Transverse colon (tissue), 4 donors: ENCODE results near the gene IRF8. TPM values are rescaled to one million over a fixed set of nuclear protein-coding genes. Genes with fewer than 3 reads are reported as not detected.

Experiments used
- DNase-seq: peaks from one replicate; pipeline ENCODE4 v3.0.0-alpha.2; 2019
- H3K27ac ChIP-seq, 4 donors: fragments of 200-600 bp; sonication (generic); 2 replicates each; pipeline ENCODE4 v1.5.1; 2016 to 2018; ENCODE audit warnings: inconsistent platforms in 4 of 4
- H3K27me3 ChIP-seq: fragments of 200-600 bp; sonication (generic); 2 replicates; pipeline ENCODE4 v1.5.1; 2017; ENCODE audit warnings: inconsistent platforms
- H3K36me3 ChIP-seq, 4 donors: fragments of 200-600 bp; sonication (generic); 2 replicates each; pipeline ENCODE4 v1.5.1; 2017 to 2019; ENCODE audit warnings: inconsistent platforms in 4 of 4
- H3K4me1 ChIP-seq, 4 donors: fragments of 200-600 bp; sonication (generic); 2 replicates each; pipeline ENCODE4 v1.5.1; 2017 to 2020; ENCODE audit warnings: inconsistent platforms in 4 of 4
- H3K4me3 ChIP-seq, 4 donors: fragments of 200-600 bp; sonication (generic); 1 replicate in 1 of 4; 2 replicates in 3 of 4; pipeline versions ENCODE4 v1.5.1 to v1.6.1; 2017 to 2019; ENCODE audit warnings: inconsistent platforms in 4 of 4
- H3K9me3 ChIP-seq, 2 donors: fragments of 200-600 bp; sonication (generic); 2 replicates each; pipeline ENCODE4 v1.5.1; 2017 to 2019; ENCODE audit warnings: inconsistent platforms in 2 of 2
- EP300 ChIP-seq: sonication (generic); formaldehyde crosslinking; IDR thresholded peaks from one replicate; pipeline ENCODE4 v1.6.1; 2017; ENCODE audit warnings: antibody characterized with exemption, low read depth
- POLR2A ChIP-seq: fragments of 450-650 bp; IDR thresholded peaks from one replicate; pipeline ENCODE4 v1.6.1; 2016; ENCODE audit warnings: antibody characterized with exemption, mild to moderate bottlenecking, moderate library complexity
- POLR2AphosphoS5 ChIP-seq, 3 donors: sonication (generic); formaldehyde crosslinking; IDR thresholded peaks; one replicate each; pipeline ENCODE4 v1.6.1; 2016; ENCODE audit warnings: antibody characterized with exemption in 3 of 3
- WGBS, 2 donors: methylation state at CpG; one replicate each; pipeline ENCODE4 v1.1.5; 2018; ENCODE audit warnings: low coverage in 1 of 2; 5-methylcytosine and 5-hydroxymethylcytosine counted together
- in situ Hi-C, 4 donors: fragments of 200-750 bp; cut with MboI; loops; one replicate each; pipeline versions ENCODE4 v1.15.0 to v1.15.1; 2017; ENCODE audit warnings: low sequenced_read_pairs in 3 of 4, low pct_ligation_motif_present in 1 of 4, low pct_unique_long_range_greater_than_20kb in 1 of 4
- intact Hi-C: fragments of 100-400 bp; cut with DNase I; formaldehyde crosslinking; loops from one replicate; pipeline ENCODE4 v1.15.1; 2023; ENCODE audit warnings: low total_unique reads
- total RNA-seq, 4 donors: library from RNA; depleted of rRNA; stranded (reverse); fragments of >200 nt; gene quantifications; one replicate each; pipeline ENCODE4 v1.1.0, GENCODE V29; 2016
- TF ChIP-seq, protein P1 (sequence below), 5 experiments: fragments of 200-600 bp in 3 of 5; fragments of 450-650 bp in 2 of 5; sonication (generic) in 3 of 5; IDR thresholded peaks; 1 replicate in 2 of 5; 2 replicates in 3 of 5; pipeline ENCODE4 v1.5.1; 2016 to 2017; ENCODE audit warnings: antibody characterized with exemption in 5 of 5, inconsistent platforms in 3 of 5, mild to moderate bottlenecking in 2 of 5, moderate library complexity in 1 of 5

IRF8 gene
- total RNA-seq, 4 donors from 2014 or later, result 20.7 to 70.7 (median 45.2) TPM

DNA sequence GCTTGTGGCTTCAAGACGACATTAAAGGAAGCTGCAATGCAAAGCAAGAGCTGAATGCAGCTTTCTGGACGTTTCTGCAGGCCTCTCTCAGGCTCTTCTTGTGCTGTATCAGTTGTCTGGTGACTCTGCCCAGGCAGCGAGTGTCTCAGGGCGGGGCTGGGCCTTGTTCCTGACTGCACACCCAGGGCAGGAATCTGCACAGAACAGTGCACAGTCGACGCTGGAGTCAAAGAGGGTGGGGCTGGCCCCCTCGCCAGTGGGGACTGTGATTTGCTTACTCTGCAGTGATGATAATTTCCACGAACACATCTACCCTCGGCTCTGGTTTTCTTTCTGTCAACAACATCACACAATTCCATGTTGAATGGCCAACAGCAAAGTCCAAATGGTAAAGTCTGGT lies 60.7 kb downstream of the IRF8 start:
- intact Hi-C loops, result no loop called here
- peak; percentile 74 for DNase-seq
- Histone ChIP-seq H3K9me3 (no peaks in the 10 kb centered on the region), H3K4me3 (no peak overlapping the region), H3K4me1 (peaks cover 0 to 22% (median 4%) of the 10 kb centered on the region in 4 donors), H3K36me3 (no peaks in the 10 kb centered on the region), H3K27ac (no peak overlapping the region), H3K27me3 (no peaks in the 10 kb centered on the region)
- WGBS, 2 donors, result 55 to 60% methylated on average over 1 to 9 of the region's 9 CpGs
- in situ Hi-C loops, result no loop called here
- TF ChIP-seq EP300 (no peak), POLR2AphosphoS5 (IDR thresholded peaks at IDR 0.05) (no peak), POLR2A (no peak)
- TF ChIP-seq, protein P1, sequence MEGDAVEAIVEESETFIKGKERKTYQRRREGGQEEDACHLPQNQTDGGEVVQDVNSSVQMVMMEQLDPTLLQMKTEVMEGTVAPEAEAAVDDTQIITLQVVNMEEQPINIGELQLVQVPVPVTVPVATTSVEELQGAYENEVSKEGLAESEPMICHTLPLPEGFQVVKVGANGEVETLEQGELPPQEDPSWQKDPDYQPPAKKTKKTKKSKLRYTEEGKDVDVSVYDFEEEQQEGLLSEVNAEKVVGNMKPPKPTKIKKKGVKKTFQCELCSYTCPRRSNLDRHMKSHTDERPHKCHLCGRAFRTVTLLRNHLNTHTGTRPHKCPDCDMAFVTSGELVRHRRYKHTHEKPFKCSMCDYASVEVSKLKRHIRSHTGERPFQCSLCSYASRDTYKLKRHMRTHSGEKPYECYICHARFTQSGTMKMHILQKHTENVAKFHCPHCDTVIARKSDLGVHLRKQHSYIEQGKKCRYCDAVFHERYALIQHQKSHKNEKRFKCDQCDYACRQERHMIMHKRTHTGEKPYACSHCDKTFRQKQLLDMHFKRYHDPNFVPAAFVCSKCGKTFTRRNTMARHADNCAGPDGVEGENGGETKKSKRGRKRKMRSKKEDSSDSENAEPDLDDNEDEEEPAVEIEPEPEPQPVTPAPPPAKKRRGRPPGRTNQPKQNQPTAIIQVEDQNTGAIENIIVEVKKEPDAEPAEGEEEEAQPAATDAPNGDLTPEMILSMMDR (IDR thresholded peaks at IDR 0.05), result no peak

DNA sequence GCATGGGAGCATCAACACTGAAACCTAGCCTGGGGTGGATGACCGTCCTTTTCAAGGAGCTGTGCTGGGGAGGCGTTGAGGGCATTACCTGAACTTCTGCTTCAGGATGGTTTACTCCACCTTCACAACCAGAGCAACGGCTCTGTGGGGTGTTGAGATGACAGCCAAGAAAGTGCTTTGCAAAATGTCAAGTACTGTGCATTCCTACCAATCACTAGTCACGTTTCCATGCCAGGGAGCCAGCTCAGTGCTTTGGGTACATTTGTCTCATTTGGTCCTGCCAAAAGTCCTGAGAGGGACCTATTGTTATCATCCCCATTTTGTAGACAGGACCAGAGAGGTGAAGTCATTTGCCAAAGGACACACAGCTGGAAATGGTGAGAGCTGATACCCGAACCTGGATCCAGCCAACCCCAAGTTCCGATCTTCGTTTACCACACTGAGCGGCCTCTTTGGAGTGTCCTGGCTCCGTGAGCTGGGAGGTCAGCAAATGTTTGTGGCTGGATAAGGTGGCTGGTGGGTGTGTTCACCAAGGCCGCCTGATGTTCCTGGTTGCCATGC lies 61.6 kb downstream of the IRF8 start:
- Histone ChIP-seq H3K27ac (no peak overlapping the region), H3K9me3 (no peaks in the 10 kb centered on the region), H3K27me3 (no peaks in the 10 kb centered on the region), H3K4me3 (no peak overlapping the region), H3K36me3 (no peaks in the 10 kb centered on the region), H3K4me1 (peaks cover 0 to 24% (median 4%) of the 10 kb centered on the region in 4 donors)
- intact Hi-C loops (no loop called here), in situ Hi-C loops (no loop called here)
- no peak for DNase-seq
- TF ChIP-seq POLR2AphosphoS5 (IDR thresholded peaks at IDR 0.05) (no peak), POLR2A (no peak), EP300 (no peak)
- TF ChIP-seq, protein P1 (IDR thresholded peaks at IDR 0.05), result no peak
- 71 to 100% methylated on average over 1 to 9 of the region's 10 CpGs for WGBS, 2 donors

GRCh38 chr16:85961988-85962915 lies 63.3 kb downstream of the IRF8 start:
- H3K27ac ChIP-seq, result no peak overlapping the region
- 89 to 100% methylated on average over 3 to 22 of the region's 22 CpGs for WGBS, 2 donors
- DNase-seq, result no peak
- no peaks in the 10 kb centered on the region for H3K9me3 ChIP-seq
- no peak overlapping the region for H3K4me3 ChIP-seq
- intact Hi-C loops (no loop called here), in situ Hi-C loops (no loop called here)
- no peaks in the 10 kb centered on the region for H3K27me3 ChIP-seq
- TF ChIP-seq POLR2AphosphoS5 (IDR thresholded peaks at IDR 0.05) (no peak), EP300 (no peak), POLR2A (no peak)
- TF ChIP-seq, protein P1 (IDR thresholded peaks at IDR 0.05), result no peak
- H3K4me1 ChIP-seq, result peaks cover 0 to 24% (median 4%) of the 10 kb centered on the region in 4 donors
- H3K36me3 ChIP-seq, result no peaks in the 10 kb centered on the region

GRCh38 chr16:85963753-85964285 lies 64.9 kb downstream of the IRF8 start:
- 20 to 53% methylated on average over 1 to 10 of the region's 10 CpGs for WGBS, 2 donors
- in situ Hi-C loops, result no loop called here

More at GRCh38 chr16:85963753-85964285, 64.9 kb downstream of the IRF8 start:
- H3K4me3 ChIP-seq, result no peak overlapping the region
- peaks cover 0 to 24% (median 4%) of the 10 kb centered on the region in 4 donors for H3K4me1 ChIP-seq
- peak overlapping the region; percentile 48 to 55 (median 50) for H3K27ac ChIP-seq
- no peaks in the 10 kb centered on the region for H3K27me3 ChIP-seq
- peak; percentile 51 for DNase-seq
- no peaks in the 10 kb centered on the region for H3K9me3 ChIP-seq
- H3K36me3 ChIP-seq, result no peaks in the 10 kb centered on the region
- intact Hi-C loops, result no loop called here
- TF ChIP-seq POLR2A (no peak), POLR2AphosphoS5 (IDR thresholded peaks at IDR 0.05) (peak; percentile 42 to 65 (median 54)), EP300 (no peak)
- TF ChIP-seq, protein P1 (IDR thresholded peaks at IDR 0.05), result no peak
